ENCODE data around the gene PHYHD1. TPM values are rescaled to one million over a fixed set of nuclear protein-coding genes. Genes with fewer than 3 reads are reported as not detected.
"Not testable (repeated sequence)": the region's sequence is repeated elsewhere in the genome, so short reads cannot be mapped to it uniquely, and the experiment has no call there.

The PHYHD1 gene
- total RNA-seq, 2 donors from 2014 or later = 0.24 to 1.1 TPM

DNA sequence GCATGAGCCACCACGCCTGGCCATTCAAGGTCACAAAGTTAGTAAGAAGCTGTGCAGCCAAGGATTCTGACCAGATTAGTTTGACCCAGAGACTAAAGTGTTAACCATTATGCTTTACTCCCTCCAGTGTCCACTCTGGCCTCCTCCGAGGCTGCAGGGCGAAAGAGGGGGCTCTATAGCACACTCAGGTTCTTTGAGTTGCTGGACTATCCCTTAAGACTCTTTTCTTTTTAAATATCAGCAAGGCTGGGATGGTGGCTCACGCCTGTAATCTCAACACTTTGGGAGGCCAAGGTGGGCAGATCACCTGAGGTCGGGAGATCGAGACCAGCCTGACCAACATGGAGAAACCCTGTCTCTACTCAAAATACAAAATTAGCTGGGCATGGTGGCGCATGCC is 24.2 kb downstream of the PHYHD1 start:
- H3K27ac Mint-ChIP-seq = peak overlapping the region in 1 of 2 donors; percentile 48
- not testable (repeated sequence) for ATAC-seq; H3K36me3 Mint-ChIP-seq; DNase-seq (ENCODE audit: low spot score); H3K27me3 Mint-ChIP-seq; H3K4me3 Mint-ChIP-seq; H3K9me3 Mint-ChIP-seq
- H3K4me1 Mint-ChIP-seq (ENCODE audit: low read depth in 2 of 2) = peaks cover 23 to 25% of the 10 kb centered on the region in 2 donors

DNA sequence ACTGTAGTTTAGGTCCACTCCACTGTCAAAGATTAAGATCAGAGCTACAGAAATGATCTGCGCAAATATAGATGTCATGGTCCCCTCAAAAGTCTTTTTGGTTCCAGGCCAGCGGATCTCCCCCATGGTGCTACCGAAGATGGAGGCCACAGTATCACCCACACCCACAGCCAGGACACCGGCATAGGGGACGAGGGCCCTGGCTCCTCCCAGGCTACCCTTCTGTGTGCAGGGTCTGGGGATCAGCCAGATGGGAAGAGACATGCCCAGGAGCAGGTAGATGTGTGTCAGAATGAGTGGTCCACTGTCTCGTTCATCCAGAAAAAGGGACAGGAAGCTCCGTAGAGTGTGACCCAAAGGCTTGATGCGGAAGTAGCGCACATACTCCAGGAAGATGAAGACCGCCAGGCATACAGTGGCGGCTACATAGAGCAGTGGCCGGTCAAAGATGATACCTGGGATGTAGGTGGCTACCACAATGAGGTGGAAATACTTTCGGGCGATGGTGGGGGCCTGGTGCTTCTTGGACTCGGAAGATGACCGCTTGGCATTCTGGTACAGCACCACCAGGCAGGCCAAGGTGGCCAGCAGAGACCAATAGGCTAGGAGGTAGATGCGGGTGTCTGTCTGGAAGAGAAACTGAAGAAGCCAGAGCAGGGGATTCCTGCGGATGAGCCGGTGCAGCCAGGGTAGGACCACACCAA is 25.2 kb downstream of the PHYHD1 start:
- DNase-seq (ENCODE audit: low spot score) (no peak), ATAC-seq (no peak)
- peak overlapping the region; percentile 98 to 99 for H3K27ac Mint-ChIP-seq
- H3K27me3 Mint-ChIP-seq = no peaks in the 10 kb centered on the region
- peak overlapping the region; percentile 97 for H3K4me3 Mint-ChIP-seq
- H3K4me1 Mint-ChIP-seq (ENCODE audit: low read depth in 2 of 2) = peaks cover 23 to 30% of the 10 kb centered on the region in 2 donors
- H3K36me3 Mint-ChIP-seq = peaks cover 4% of the 10 kb centered on the region
- H3K9me3 Mint-ChIP-seq = no peaks in the 10 kb centered on the region

GRCh38 chr9:128946571-128947276 is 25.9 kb downstream of the PHYHD1 start:
- peak in 1 of 2 donors; percentile 31 for ATAC-seq
- Mint-ChIP-seq H3K27ac (peak overlapping the region; percentile 98 to 99), H3K36me3 (peaks cover 4% of the 10 kb centered on the region), H3K27me3 (no peaks in the 10 kb centered on the region), H3K9me3 (no peaks in the 10 kb centered on the region), H3K4me1 (ENCODE audit: low read depth in 2 of 2) (peaks cover 23 to 30% of the 10 kb centered on the region in 2 donors), H3K4me3 (peak overlapping the region; percentile 97)
- DNase-seq (ENCODE audit: low spot score) = no peak

GRCh38 chr9:128947277-128947526 is 26.4 kb downstream of the PHYHD1 start:
- Mint-ChIP-seq H3K27ac (peak overlapping the region; percentile 98 to 99), H3K4me1 (ENCODE audit: low read depth in 2 of 2) (peaks cover 23 to 30% of the 10 kb centered on the region in 2 donors), H3K4me3 (peak overlapping the region; percentile 97), H3K9me3 (no peaks in the 10 kb centered on the region), H3K27me3 (no peaks in the 10 kb centered on the region), H3K36me3 (peaks cover 4% of the 10 kb centered on the region)
- DNase-seq (ENCODE audit: low spot score) (no peak), ATAC-seq (no peak)

DNA sequence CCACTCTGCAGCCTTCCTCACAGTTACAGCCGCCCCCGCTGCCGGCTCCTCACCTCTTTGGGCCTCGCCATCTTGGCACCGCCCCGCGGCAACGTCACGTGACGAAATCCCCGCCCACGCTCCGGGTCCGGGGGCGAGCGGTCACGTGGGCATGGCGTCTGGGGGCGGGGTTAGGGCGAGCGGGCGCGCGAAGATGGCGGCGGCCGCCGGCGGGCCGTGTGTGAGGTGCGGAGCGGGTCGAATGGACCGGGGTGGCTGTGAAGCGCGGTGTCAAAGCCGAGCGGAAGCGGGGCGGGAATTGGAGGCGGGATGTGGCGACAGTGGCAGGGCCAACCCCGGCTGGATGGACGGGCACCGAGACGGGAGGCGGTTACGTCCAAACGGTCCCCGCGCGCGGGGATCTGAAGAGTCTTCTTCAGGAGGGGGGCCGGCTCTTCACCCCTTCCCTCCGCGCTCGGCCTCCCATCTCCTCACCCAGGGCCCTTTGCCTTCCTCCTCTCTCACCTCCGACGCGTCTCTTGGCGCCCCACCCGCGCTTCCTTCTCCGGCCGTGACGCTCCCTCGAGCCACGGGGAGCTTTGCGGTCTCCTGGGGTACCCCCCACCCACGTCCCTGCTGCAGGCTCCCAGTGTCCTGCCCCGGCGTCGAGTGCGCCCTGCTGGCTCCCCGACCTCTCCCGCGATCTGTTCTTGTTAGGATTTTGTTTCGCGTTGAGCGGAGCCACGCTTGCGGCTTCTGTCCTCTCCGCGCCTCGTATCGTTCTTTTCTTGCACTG is 26.9 kb downstream of the PHYHD1 start, which contains the start of the genes DOLK and NUP188:
Gene DOLK, minus strand, starts transcription at position 77 of the 775 bp plus-strand sequence. CDS start 300 bp downstream, outside the sequence.
Gene NUP188, plus strand, starts transcription at position 173 of the 775 bp plus-strand sequence. Its CDS starts 21 bp downstream, at position 194.
- Mint-ChIP-seq H3K9me3 (no peaks in the 10 kb centered on the region), H3K27ac (peak within 1 kb of the TSS; percentile 98 to 99), H3K4me1 (ENCODE audit: low read depth in 2 of 2) (peaks cover 23 to 30% of the 10 kb centered on the region in 2 donors), H3K4me3 (peak within 1 kb of the TSS; percentile 97), H3K27me3 (no peaks in the 10 kb centered on the region), H3K36me3 (peaks cover 5% of the 10 kb centered on the region)
- DNase-seq (ENCODE audit: low spot score) (peak; percentile 98), ATAC-seq (peak; percentile 91 to 92)

DNA sequence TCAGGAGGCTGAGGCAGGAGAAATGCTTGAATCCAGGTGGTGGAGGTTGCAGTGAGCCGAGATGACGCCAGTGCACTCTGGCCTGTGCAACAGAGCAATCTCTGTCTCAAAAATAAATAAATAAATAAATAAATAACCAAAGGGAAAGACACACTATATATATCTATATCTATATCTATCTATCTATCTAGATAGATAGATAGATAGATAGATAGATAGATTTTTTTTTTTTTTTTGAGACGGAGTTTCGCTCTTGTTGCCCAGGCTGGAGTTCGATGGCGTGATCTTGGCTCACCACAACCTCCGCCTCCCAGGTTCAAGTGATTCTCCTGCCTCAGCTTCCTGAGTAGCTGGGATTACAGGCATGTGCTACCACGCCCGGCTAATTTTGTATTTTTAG is 40.6 kb downstream of the PHYHD1 start:
- not testable (repeated sequence) for H3K27ac Mint-ChIP-seq; ATAC-seq; H3K4me3 Mint-ChIP-seq; H3K9me3 Mint-ChIP-seq; DNase-seq (ENCODE audit: low spot score); H3K27me3 Mint-ChIP-seq; H3K4me1 Mint-ChIP-seq (ENCODE audit: low read depth in 2 of 2); H3K36me3 Mint-ChIP-seq

GRCh38 chr9:128969491-128969890 is 48.7 kb downstream of the PHYHD1 start:
- ATAC-seq (no peak), DNase-seq (ENCODE audit: low spot score) (no peak)
- no peaks in the 10 kb centered on the region for H3K27me3 Mint-ChIP-seq
- no peaks in the 10 kb centered on the region for H3K4me1 Mint-ChIP-seq (ENCODE audit: low read depth in 2 of 2)
- peaks cover 28% of the 10 kb centered on the region for H3K36me3 Mint-ChIP-seq
- no peak overlapping the region for H3K4me3 Mint-ChIP-seq
- no peaks in the 10 kb centered on the region for H3K9me3 Mint-ChIP-seq
- H3K27ac Mint-ChIP-seq = no peak overlapping the region

- no peak for ATAC-seq
- H3K27me3 Mint-ChIP-seq = no peaks in the 10 kb centered on the region
- no peak overlapping the region for H3K27ac Mint-ChIP-seq
- H3K4me1 Mint-ChIP-seq (ENCODE audit: low read depth in 2 of 2) = no peaks in the 10 kb centered on the region
- no peaks in the 10 kb centered on the region for H3K9me3 Mint-ChIP-seq
- no peak for DNase-seq (ENCODE audit: low spot score)
- H3K36me3 Mint-ChIP-seq = peaks cover 28% of the 10 kb centered on the region
- H3K4me3 Mint-ChIP-seq = no peak overlapping the region
Measured at GRCh38 chr9:128972956-128973355, 52.2 kb downstream of the PHYHD1 start.

DNA sequence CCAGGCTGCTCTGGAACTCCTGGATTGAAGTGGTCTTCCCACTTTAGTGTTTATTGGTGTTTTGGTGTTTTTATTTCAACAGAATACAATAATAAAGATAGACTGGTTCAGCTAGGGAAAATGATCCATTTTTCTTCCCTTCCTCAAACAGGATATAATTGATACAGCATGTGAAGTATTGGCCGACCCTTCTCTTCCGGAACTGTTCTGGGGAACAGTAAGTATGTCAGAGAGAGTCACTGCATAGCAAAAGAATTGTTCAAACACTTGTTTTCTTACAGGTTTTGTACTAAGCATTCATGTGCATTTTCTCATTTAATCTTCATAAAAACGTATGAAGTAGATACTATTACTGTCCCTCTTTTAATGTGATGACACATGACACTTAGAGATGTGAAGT is 58.3 kb downstream of the PHYHD1 start:
- no peak for ATAC-seq
- Mint-ChIP-seq H3K9me3 (no peaks in the 10 kb centered on the region), H3K27ac (no peak overlapping the region), H3K36me3 (peaks cover 16% of the 10 kb centered on the region), H3K27me3 (no peaks in the 10 kb centered on the region), H3K4me1 (ENCODE audit: low read depth in 2 of 2) (no peaks in the 10 kb centered on the region), H3K4me3 (no peak overlapping the region)
- no peak for DNase-seq (ENCODE audit: low spot score)

DNA sequence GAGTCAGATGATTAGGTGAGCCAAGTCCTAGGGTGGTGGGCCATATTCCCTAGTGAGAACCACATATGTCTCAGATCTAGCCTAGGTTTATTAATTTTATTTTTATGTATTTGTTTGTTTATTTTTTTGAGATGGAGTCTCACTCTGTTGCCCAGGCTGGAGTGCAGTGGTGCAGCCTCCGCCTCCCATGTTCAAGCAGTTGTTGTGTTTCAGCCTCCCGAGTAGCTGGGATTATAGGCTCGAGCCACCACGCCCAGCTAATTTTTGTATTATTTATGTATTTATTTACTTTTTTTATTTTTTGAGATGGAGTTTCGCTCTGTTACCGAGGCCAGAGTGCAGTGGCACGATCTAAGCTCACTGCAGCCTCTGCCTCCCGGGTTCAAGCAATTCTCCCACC is 62.8 kb downstream of the PHYHD1 start:
- no peaks in the 10 kb centered on the region for H3K27me3 Mint-ChIP-seq
- DNase-seq (ENCODE audit: low spot score) = no peak
- H3K36me3 Mint-ChIP-seq = peaks cover 48% of the 10 kb centered on the region
- ATAC-seq = no peak
- no peaks in the 10 kb centered on the region for H3K9me3 Mint-ChIP-seq
- H3K27ac Mint-ChIP-seq = no peak overlapping the region
- no peak overlapping the region for H3K4me3 Mint-ChIP-seq
- H3K4me1 Mint-ChIP-seq (ENCODE audit: low read depth in 2 of 2) = no peaks in the 10 kb centered on the region

DNA sequence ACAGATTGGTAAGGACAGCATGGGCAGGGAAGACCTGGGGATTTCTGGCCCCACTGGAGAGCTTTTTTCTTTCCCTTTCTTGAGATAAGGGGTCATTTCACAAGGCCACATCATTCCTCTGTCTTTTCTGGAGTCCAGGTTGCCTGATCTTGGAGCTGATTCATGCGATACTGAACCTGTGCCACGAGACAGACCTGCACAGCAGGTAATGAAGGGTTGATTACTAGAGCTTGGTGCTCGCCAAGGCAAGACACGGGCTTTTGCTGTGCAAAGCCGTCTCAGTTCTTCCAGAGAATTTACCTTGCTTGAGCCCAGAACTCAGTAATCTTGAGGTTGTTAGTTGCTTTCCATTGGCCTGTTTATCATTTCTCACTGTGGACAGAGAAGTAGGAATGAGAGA is 65.9 kb downstream of the PHYHD1 start:
- ATAC-seq = no peak
- peaks cover 42% of the 10 kb centered on the region for H3K36me3 Mint-ChIP-seq
- no peak overlapping the region for H3K27ac Mint-ChIP-seq

DNA sequence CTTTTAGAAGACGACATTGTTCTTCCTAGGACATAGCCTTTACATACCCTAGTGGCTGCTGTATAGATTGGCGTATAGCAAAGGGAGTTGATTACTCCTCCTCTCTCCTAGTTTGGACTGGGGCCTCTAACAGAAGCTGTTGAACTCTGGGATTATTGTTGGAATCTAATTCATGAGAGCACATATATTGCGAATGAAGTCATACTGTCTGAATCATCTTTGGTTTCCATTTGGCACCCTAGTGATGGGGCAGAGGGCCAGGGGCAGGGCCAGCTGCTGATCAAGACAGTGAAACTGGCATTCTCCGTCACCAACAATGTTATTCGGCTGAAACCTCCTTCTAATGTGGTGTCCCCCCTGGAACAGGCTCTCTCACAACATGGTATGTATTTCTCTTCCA is 67.0 kb downstream of the PHYHD1 start:
- Mint-ChIP-seq H3K4me3 (no peak overlapping the region), H3K36me3 (peaks cover 46% of the 10 kb centered on the region), H3K9me3 (no peaks in the 10 kb centered on the region), H3K27me3 (no peaks in the 10 kb centered on the region), H3K4me1 (ENCODE audit: low read depth in 2 of 2) (no peaks in the 10 kb centered on the region), H3K27ac (no peak overlapping the region)
- no peak for DNase-seq (ENCODE audit: low spot score)
- no peak for ATAC-seq

More for the DNA sequence above, 65.9 kb downstream of the PHYHD1 start:
- Mint-ChIP-seq H3K4me1 (ENCODE audit: low read depth in 2 of 2) (no peaks in the 10 kb centered on the region), H3K4me3 (no peak overlapping the region), H3K9me3 (no peaks in the 10 kb centered on the region), H3K27me3 (no peaks in the 10 kb centered on the region)
- DNase-seq (ENCODE audit: low spot score) = no peak
